ENCODE data around the gene WIPF3.

Gene WIPF3

GRCh38 chr7:29894256-29894655 is 87.9 kb downstream of the WIPF3 start:
- no peak for TF ChIP-seq CTCF (IDR thresholded peaks at IDR 0.05; ENCODE audit: low read depth, low read length)
- H3K4me3 ChIP-seq (replicated peaks in 1 of 2; ENCODE audit: low read depth in 2 of 2, low read length in 2 of 2), result no peak overlapping the region
- DNase-seq (ENCODE audit: low read depth in 2 of 2), result no peak

- no peak overlapping the region for H3K4me3 ChIP-seq (replicated peaks in 1 of 2; ENCODE audit: low read depth in 2 of 2, low read length in 2 of 2)
Measured at GRCh38 chr7:29895559-29895958, 89.3 kb downstream of the WIPF3 start.

GRCh38 chr7:29896685-29897411 is 90.5 kb downstream of the WIPF3 start:
- no peak for TF ChIP-seq CTCF (IDR thresholded peaks at IDR 0.05; ENCODE audit: low read depth, low read length)
- DNase-seq (ENCODE audit: low read depth in 2 of 2), result no peak
- H3K4me3 ChIP-seq (replicated peaks in 1 of 2; ENCODE audit: low read depth in 2 of 2, low read length in 2 of 2), result no peak overlapping the region

More at GRCh38 chr7:29895559-29895958, 89.3 kb downstream of the WIPF3 start:
- DNase-seq (ENCODE audit: low read depth in 2 of 2), result no peak
- TF ChIP-seq CTCF (IDR thresholded peaks at IDR 0.05; ENCODE audit: low read depth, low read length), result no peak

- TF ChIP-seq CTCF (IDR thresholded peaks at IDR 0.05; ENCODE audit: low read depth, low read length), result no peak
- no peak for DNase-seq (ENCODE audit: low read depth in 2 of 2)
- no peak overlapping the region for H3K4me3 ChIP-seq (replicated peaks in 1 of 2; ENCODE audit: low read depth in 2 of 2, low read length in 2 of 2)
Measured at GRCh38 chr7:29898301-29898700, 92.0 kb downstream of the WIPF3 start.

- H3K4me3 ChIP-seq (replicated peaks in 1 of 2; ENCODE audit: low read depth in 2 of 2, low read length in 2 of 2), result no peak overlapping the region
- DNase-seq (ENCODE audit: low read depth in 2 of 2), result no peak
Measured at GRCh38 chr7:29900745-29901144, 94.4 kb downstream of the WIPF3 start.

GRCh38 chr7:29906200-29907022 is 100.1 kb downstream of the WIPF3 start:
- no peak overlapping the region for H3K4me3 ChIP-seq (replicated peaks in 1 of 2; ENCODE audit: low read depth in 2 of 2, low read length in 2 of 2)
- no peak for DNase-seq (ENCODE audit: low read depth in 2 of 2)
- TF ChIP-seq CTCF (IDR thresholded peaks at IDR 0.05; ENCODE audit: low read depth, low read length), result no peak

More at GRCh38 chr7:29900745-29901144, 94.4 kb downstream of the WIPF3 start:
- no peak for TF ChIP-seq CTCF (IDR thresholded peaks at IDR 0.05; ENCODE audit: low read depth, low read length)
